Heart right ventricle (tissue), 16 donors: ENCODE results near the gene PACSIN2. TPM values are rescaled to one million over a fixed set of nuclear protein-coding genes. Genes with fewer than 3 reads are reported as not detected.

ENCODE experiments used
- ATAC-seq, 8 donors: fragments of 200-7000 bp; cut with Tn5 transposase; one replicate each; pipeline ENCODE4 v1.9.1; 2020; ENCODE audit warnings: mild to moderate bottlenecking in 8 of 8, moderate library complexity in 8 of 8, moderate number of reproducible peaks in 1 of 8
- DNase-seq, 2 donors: peaks; one replicate each; pipeline ENCODE4 v3.0.0-alpha.2; 2020
- H3K27ac ChIP-seq, 10 donors: fragments of 200-600 bp; sonication (generic) in 2 of 10; one replicate each; pipeline versions ENCODE4 v1.5.0 to v1.8.0; 2020 to 2022; ENCODE audit warnings: mild to moderate bottlenecking in 3 of 10
- H3K27me3 ChIP-seq, 7 donors: fragments of 200-600 bp; one replicate each; pipeline ENCODE4 v1.8.0; 2021 to 2022; ENCODE audit warnings: mild to moderate bottlenecking in 2 of 7
- H3K36me3 ChIP-seq, 9 donors: fragments of 200-600 bp; sonication (generic) in 1 of 9; one replicate each; pipeline versions ENCODE4 v1.5.0 to v1.8.0; 2020 to 2022; ENCODE audit warnings: mild to moderate bottlenecking in 2 of 9
- H3K4me1 ChIP-seq, 9 donors: fragments of 200-600 bp; sonication (generic) in 1 of 9; one replicate each; pipeline versions ENCODE4 v1.5.0 to v1.8.0; 2020 to 2022; ENCODE audit warnings: mild to moderate bottlenecking in 4 of 9
- H3K4me3 ChIP-seq, 10 donors: fragments of 200-600 bp; sonication (generic) in 2 of 10; one replicate each; pipeline versions ENCODE4 v1.5.0 to v1.8.0; 2020 to 2022; ENCODE audit warnings: mild to moderate bottlenecking in 7 of 10, moderate library complexity in 2 of 10
- H3K9me3 ChIP-seq, 11 donors: fragments of 200-600 bp in 10 of 11; sonication (generic) in 2 of 11; one replicate each; pipeline versions ENCODE4 v1.5.0 to v1.8.0; 2013 to 2022; ENCODE audit warnings: mild to moderate bottlenecking in 2 of 11, control low read depth in 1 of 11, moderate library complexity in 1 of 11
- CTCF ChIP-seq, 9 donors: fragments of 200-600 bp; sonication (generic) in 2 of 9; IDR thresholded peaks; one replicate each; pipeline versions ENCODE4 v1.5.0 to v1.8.0; 2021 to 2022; ENCODE audit warnings: antibody characterized with exemption in 9 of 9, mild to moderate bottlenecking in 5 of 9, moderate library complexity in 1 of 9
- WGBS, 2 donors: extraction: QIAGEN DNeasy Blood & Tissue Kit; methylation state at CpG; one replicate each; pipeline ENCODE4 v1.1.7; 2013; ENCODE audit warnings: inconsistent platforms in 1 of 2; 5-methylcytosine and 5-hydroxymethylcytosine counted together
- intact Hi-C, 10 donors: fragments of 100-400 bp; cut with DNase I; formaldehyde crosslinking; loops; one replicate each; pipeline versions ENCODE4 v1.11.1 to v1.14.2; 2022
- polyA plus RNA-seq, 2 donors: library from polyadenylated mRNA; stranded (reverse); fragments of 200-250 nt; gene quantifications; one replicate each; pipeline ENCODE4 v1.2.3, GENCODE V29; 2013
- total RNA-seq, 10 donors: library from RNA; stranded (reverse); fragmentation: NEBNext Ultra II Directional in 3 of 10; extraction: Animal tissue kit (Norgen Biotek cat#: 25700) in 3 of 10; gene quantifications; one replicate each; pipeline versions ENCODE4 v1.2.1 to v1.2.4, GENCODE V29; 2021 to 2023
- donor health status: Arrhythmogenic right ventricular cardiomyopathy.
- donor health status: ischemic (EF 13 %, LVEDD 7.1; RV severe dilation, severe dysfunction).
- donor health status: healthy with polysubstance abuse.
- donor health status: DM: no; HTN: yes; CAD: no.
- donor health status: DM: no; HTN: no; CAD: no.
- donor health status: ischemic (EF 25% LVEDD 6.9; RV normal size, moderate dysfunction).
- donor health status: ischemic (EF 25% LVEDD 5.7; RV mildly dilated, moderate dysfunction).
- donor health status: healthy.
- donor health status: DM: yes; HTN: yes; CAD: no.
- donor health status: Ischemic cardiomyopathy.
- donor health status: ischemic (EF 35%, LVEDD 5.7; RV mildly dilated, moderate dysfunction).
- donor health status: nonischemic (EF 11% LVEDD 7.7; RV severe dilation, severe dysfunction).
- donor health status: DM: yes; HTN: yes; CAD: no.
- donor health status: PGD.
- donor health status: ischemic (EF 29% LVEDD 5.4; RV normal size, mild dysfunction).
- donor health status: nonischemic (EF 23%, LVEDD 6.1; RV moderate dilation, normal function).

The PACSIN2 gene
- total and polyA plus RNA-seq, 12 donors = 24.3 to 69.7 (median 57.0) TPM

GRCh38 chr22:42831712-42832111, 183.2 kb downstream of the PACSIN2 start:
- 95% methylated on average over 4 of the region's 4 CpGs for WGBS, 2 donors
- H3K4me3 ChIP-seq = no peak overlapping the region
- no peak for DNase-seq
- intact Hi-C loops = no loop called here
- peaks cover 0 to 100% (median 81%) of the 10 kb centered on the region in 9 donors for H3K36me3 ChIP-seq
- no peaks in the 10 kb centered on the region for H3K9me3 ChIP-seq
- no peak for TF ChIP-seq CTCF (IDR thresholded peaks at IDR 0.05)
- no peak for ATAC-seq
- H3K27ac ChIP-seq = no peak overlapping the region
- no peaks in the 10 kb centered on the region for H3K27me3 ChIP-seq
- H3K4me1 ChIP-seq = no peaks in the 10 kb centered on the region

DNA sequence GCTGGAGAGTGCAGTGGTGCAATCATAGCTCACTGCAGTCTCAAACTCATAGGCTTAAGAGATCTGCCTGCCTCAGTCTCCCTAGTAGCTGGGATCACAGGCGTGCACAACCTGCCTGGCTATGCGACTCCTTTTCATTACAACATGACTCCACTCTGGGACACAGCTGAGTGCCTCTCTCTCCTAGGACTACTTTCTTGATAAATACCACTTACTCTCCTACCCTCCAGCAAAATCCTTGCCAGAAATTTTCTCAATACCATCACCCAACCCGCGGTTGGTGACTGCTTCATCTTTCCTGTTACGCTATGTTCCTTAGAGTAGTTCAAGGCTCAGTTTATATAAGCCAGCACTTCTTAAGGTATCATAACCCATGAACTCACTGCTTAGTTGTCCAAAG, 184.8 kb downstream of the PACSIN2 start:
- Histone ChIP-seq H3K9me3 (no peaks in the 10 kb centered on the region), H3K4me1 (no peaks in the 10 kb centered on the region), H3K4me3 (no peak overlapping the region), H3K27ac (no peak overlapping the region), H3K27me3 (no peaks in the 10 kb centered on the region), H3K36me3 (peaks cover 0 to 100% (median 81%) of the 10 kb centered on the region in 9 donors)
- ATAC-seq (no peak), DNase-seq (no peak)
- 93% methylated on average over 5 of the region's 5 CpGs for WGBS, 2 donors
- intact Hi-C loops = no loop called here
- no peak for TF ChIP-seq CTCF (IDR thresholded peaks at IDR 0.05)

- intact Hi-C loops = no loop called here
- H3K36me3 ChIP-seq = peaks cover 0 to 100% (median 82%) of the 10 kb centered on the region in 9 donors
- WGBS, 2 donors = 68 to 76% methylated on average over 3 of the region's 3 CpGs
Measured at GRCh38 chr22:42829302-42829701, 185.6 kb downstream of the PACSIN2 start.

GRCh38 chr22:42825796-42826195, 189.2 kb downstream of the PACSIN2 start:
- no peak for DNase-seq
- intact Hi-C loops = no loop called here
- ATAC-seq = no peak
- peaks cover 0 to 6% (median 0%) of the 10 kb centered on the region in 11 donors for H3K9me3 ChIP-seq
- H3K27ac ChIP-seq = no peak overlapping the region
- no peaks in the 10 kb centered on the region for H3K4me1 ChIP-seq
- H3K27me3 ChIP-seq = no peaks in the 10 kb centered on the region
- TF ChIP-seq CTCF (IDR thresholded peaks at IDR 0.05) = no peak
- no peak overlapping the region for H3K4me3 ChIP-seq
- H3K36me3 ChIP-seq = peaks cover 0 to 100% (median 70%) of the 10 kb centered on the region in 9 donors
- WGBS, 2 donors = 62 to 68% methylated on average over 3 of the region's 3 CpGs

More at GRCh38 chr22:42829302-42829701, 185.6 kb downstream of the PACSIN2 start:
- DNase-seq = no peak
- Histone ChIP-seq H3K9me3 (no peaks in the 10 kb centered on the region), H3K27me3 (no peaks in the 10 kb centered on the region), H3K27ac (no peak overlapping the region), H3K4me3 (no peak overlapping the region), H3K4me1 (no peaks in the 10 kb centered on the region)
- ATAC-seq = no peak
- TF ChIP-seq CTCF (IDR thresholded peaks at IDR 0.05) = no peak
